Breast epithelium (tissue), 4 donors: Measurements from ENCODE around the gene LDLRAP1. TPM values are rescaled to one million over a fixed set of nuclear protein-coding genes. Genes with fewer than 3 reads are reported as not detected.

ENCODE experiments used
- DNase-seq, 2 donors: peaks; one replicate each; pipeline ENCODE4 v3.0.0-alpha.2; 2019; ENCODE audit warnings: low spot score in 2 of 2
- H3K27ac ChIP-seq, 2 donors: fragments of 200-600 bp; sonication (generic) in 1 of 2; one replicate each; pipeline ENCODE4 v1.5.1; 2016 to 2019; ENCODE audit warnings: mild to moderate bottlenecking in 1 of 2
- H3K27me3 ChIP-seq, 2 donors: fragments of 200-600 bp; sonication (generic) in 1 of 2; one replicate each; pipeline versions ENCODE4 v1.5.1 to v1.6.0; 2017 to 2019; ENCODE audit warnings: control low read depth in 1 of 2, mild to moderate bottlenecking in 1 of 2
- H3K36me3 ChIP-seq: fragments of 200-600 bp; one replicate; pipeline ENCODE4 v1.5.1; 2019
- H3K4me1 ChIP-seq, 2 donors: fragments of 200-600 bp; sonication (generic); one replicate each; pipeline ENCODE4 v1.5.1; 2016 to 2019; ENCODE audit warnings: control low read depth in 1 of 2
- H3K4me3 ChIP-seq, 3 donors: fragments of 200-600 bp; sonication (generic); 1 replicate in 2 of 3; 2 replicates in 1 of 3; pipeline ENCODE4 v1.5.1; 2016 to 2019; ENCODE audit warnings: mild to moderate bottlenecking in 3 of 3, moderate library complexity in 2 of 3
- H3K9me3 ChIP-seq, 2 donors: fragments of 200-600 bp; sonication (generic) in 1 of 2; one replicate each; pipeline ENCODE4 v1.5.1; 2016 to 2019; ENCODE audit warnings: control low read depth in 1 of 2
- CTCF ChIP-seq, 3 donors: fragments of 450-650 bp; IDR thresholded peaks; one replicate each; pipeline ENCODE4 v1.5.1; 2016 to 2017; ENCODE audit warnings: antibody characterized with exemption in 3 of 3, mild to moderate bottlenecking in 3 of 3, moderate library complexity in 3 of 3
- POLR2A ChIP-seq: fragments of 450-650 bp; IDR thresholded peaks from one replicate; pipeline ENCODE4 v1.6.1; 2016; ENCODE audit warnings: antibody characterized with exemption, mild to moderate bottlenecking, moderate library complexity
- POLR2AphosphoS5 ChIP-seq, 3 donors: sonication (generic); formaldehyde crosslinking; IDR thresholded peaks; one replicate each; pipeline ENCODE4 v1.6.1; 2017; ENCODE audit warnings: antibody characterized with exemption in 3 of 3
- intact Hi-C: fragments of 100-400 bp; cut with DNase I; formaldehyde crosslinking; loops from one replicate; pipeline ENCODE4 v1.15.1; 2023; ENCODE audit warnings: low total_unique reads
- total RNA-seq, 3 donors: library from RNA; depleted of rRNA; stranded (reverse); fragments of >200 nt; gene quantifications; one replicate each; pipeline ENCODE4 v1.1.0, GENCODE V29; 2016

LDLRAP1 gene
- total RNA-seq, 3 donors from 2014 or later: 10.7 to 17.0 (median 16.5) TPM

- Histone ChIP-seq H3K9me3 (peaks cover 0 to 7% of the 10 kb centered on the region in 2 donors), H3K4me3 (no peak overlapping the region), H3K36me3 (no peaks in the 10 kb centered on the region), H3K27ac (no peak overlapping the region), H3K27me3 (no peaks in the 10 kb centered on the region), H3K4me1 (no peaks in the 10 kb centered on the region)
- intact Hi-C loops: no loop called here
- TF ChIP-seq POLR2AphosphoS5 (IDR thresholded peaks at IDR 0.05) (no peak), POLR2A (no peak), CTCF (IDR thresholded peaks at IDR 0.05) (peak; percentile 74 to 80 (median 75))
- DNase-seq: no peak
Observed at GRCh38 chr1:25520446-25521061, 22.9 kb upstream of the LDLRAP1 start.

GRCh38 chr1:25522031-25522655 is 21.3 kb upstream of the LDLRAP1 start:
- intact Hi-C loops: no loop called here
- H3K4me3 ChIP-seq: no peak overlapping the region
- H3K27ac ChIP-seq: no peak overlapping the region
- TF ChIP-seq POLR2A (no peak), CTCF (IDR thresholded peaks at IDR 0.05) (no peak), POLR2AphosphoS5 (IDR thresholded peaks at IDR 0.05) (no peak)
- no peaks in the 10 kb centered on the region for H3K36me3 ChIP-seq
- DNase-seq: no peak
- H3K4me1 ChIP-seq: no peaks in the 10 kb centered on the region
- H3K9me3 ChIP-seq: peaks cover 0 to 7% of the 10 kb centered on the region in 2 donors
- no peaks in the 10 kb centered on the region for H3K27me3 ChIP-seq

GRCh38 chr1:25523542-25523941 is 19.9 kb upstream of the LDLRAP1 start:
- intact Hi-C loops: no loop called here
- Histone ChIP-seq H3K27ac (no peak overlapping the region), H3K4me3 (no peak overlapping the region), H3K27me3 (no peaks in the 10 kb centered on the region), H3K36me3 (no peaks in the 10 kb centered on the region), H3K4me1 (no peaks in the 10 kb centered on the region), H3K9me3 (peaks cover 0 to 7% of the 10 kb centered on the region in 2 donors)
- TF ChIP-seq POLR2AphosphoS5 (IDR thresholded peaks at IDR 0.05) (no peak), POLR2A (no peak), CTCF (IDR thresholded peaks at IDR 0.05) (no peak)
- DNase-seq: no peak

- intact Hi-C loops: no loop called here
- DNase-seq: no peak
- no peak for TF ChIP-seq CTCF (IDR thresholded peaks at IDR 0.05)
- no peak for TF ChIP-seq POLR2A
- TF ChIP-seq POLR2AphosphoS5 (IDR thresholded peaks at IDR 0.05): no peak
- no peaks in the 10 kb centered on the region for H3K4me1 ChIP-seq
- H3K9me3 ChIP-seq: peaks cover 0 to 7% of the 10 kb centered on the region in 2 donors
- H3K36me3 ChIP-seq: no peaks in the 10 kb centered on the region
- no peak overlapping the region for H3K4me3 ChIP-seq
- H3K27ac ChIP-seq: no peak overlapping the region
- no peaks in the 10 kb centered on the region for H3K27me3 ChIP-seq
Observed at GRCh38 chr1:25524568-25525360, 18.6 kb upstream of the LDLRAP1 start.

- no peaks in the 10 kb centered on the region for H3K36me3 ChIP-seq
- H3K4me1 ChIP-seq: no peaks in the 10 kb centered on the region
- no peak for DNase-seq
- peaks cover 0 to 7% of the 10 kb centered on the region in 2 donors for H3K9me3 ChIP-seq
- TF ChIP-seq POLR2AphosphoS5 (IDR thresholded peaks at IDR 0.05): no peak
- no peak overlapping the region for H3K27ac ChIP-seq
- intact Hi-C loops: no loop called here
- H3K4me3 ChIP-seq: no peak overlapping the region
- H3K27me3 ChIP-seq: no peaks in the 10 kb centered on the region
Observed at GRCh38 chr1:25525361-25525688, 18.1 kb upstream of the LDLRAP1 start.
